Measurements from ENCODE around the gene ASPA.

Gene ASPA

GRCh38 chr17:3526491-3526890 is 50.7 kb downstream of the ASPA start:
- WGBS, 2 experiments (ENCODE audit: insufficient coverage in 2 of 2), result 88 to 91% methylated on average over 9 to 10 of the region's 12 CpGs
- no peaks in the 10 kb centered on the region for H3K9me3 ChIP-seq (ENCODE audit: control insufficient read depth, low read length)
- no peaks in the 10 kb centered on the region for H3K36me3 ChIP-seq (ENCODE audit: control insufficient read depth, insufficient read depth, low read length)
- H3K4me3 ChIP-seq (ENCODE audit: extremely low read depth, insufficient read depth, low read length, poor library complexity, severe bottlenecking), result no peak overlapping the region
- H3K4me1 ChIP-seq (ENCODE audit: control insufficient read depth, insufficient read depth, low read length, poor library complexity, severe bottlenecking), result peaks cover 20% of the 10 kb centered on the region
- no peak overlapping the region for H3K27ac ChIP-seq (ENCODE audit: low read depth, low read length, severe bottlenecking)

DNA sequence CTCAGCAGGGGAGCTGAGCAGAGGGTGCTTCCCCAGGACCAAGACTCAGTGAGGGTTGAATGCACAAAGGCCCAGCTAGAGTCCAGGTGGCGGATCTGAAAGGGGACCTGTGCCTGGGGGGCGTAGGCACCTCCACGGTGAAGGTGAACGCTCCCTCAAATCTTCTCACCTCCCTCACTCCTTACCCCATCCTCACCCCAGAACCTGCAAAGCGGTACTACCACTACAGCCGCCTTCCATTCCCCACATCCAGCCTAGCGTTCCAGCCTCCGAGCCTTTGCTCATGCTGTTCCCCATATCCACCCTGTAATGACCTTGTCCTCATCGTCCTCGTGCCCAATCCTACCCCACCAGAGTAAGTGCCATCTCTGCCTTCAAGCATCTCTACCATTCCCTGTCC is 51.2 kb downstream of the ASPA start:
- Histone ChIP-seq H3K4me1 (ENCODE audit: control insufficient read depth, insufficient read depth, low read length, poor library complexity, severe bottlenecking) (peaks cover 20% of the 10 kb centered on the region), H3K27ac (ENCODE audit: low read depth, low read length, severe bottlenecking) (no peak overlapping the region), H3K4me3 (ENCODE audit: extremely low read depth, insufficient read depth, low read length, poor library complexity, severe bottlenecking) (no peak overlapping the region), H3K36me3 (ENCODE audit: control insufficient read depth, insufficient read depth, low read length) (no peaks in the 10 kb centered on the region), H3K9me3 (ENCODE audit: control insufficient read depth, low read length) (no peaks in the 10 kb centered on the region)
- WGBS, 2 experiments (ENCODE audit: insufficient coverage in 2 of 2), result 70 to 77% methylated on average over 7 to 10 of the region's 10 CpGs

GRCh38 chr17:3527468-3527867 is 51.7 kb downstream of the ASPA start:
- Histone ChIP-seq H3K4me1 (ENCODE audit: control insufficient read depth, insufficient read depth, low read length, poor library complexity, severe bottlenecking) (peaks cover 20% of the 10 kb centered on the region), H3K4me3 (ENCODE audit: extremely low read depth, insufficient read depth, low read length, poor library complexity, severe bottlenecking) (no peak overlapping the region), H3K36me3 (ENCODE audit: control insufficient read depth, insufficient read depth, low read length) (no peaks in the 10 kb centered on the region), H3K9me3 (ENCODE audit: control insufficient read depth, low read length) (no peaks in the 10 kb centered on the region), H3K27ac (ENCODE audit: low read depth, low read length, severe bottlenecking) (no peak overlapping the region)
- 91 to 97% methylated on average over 3 to 4 of the region's 5 CpGs for WGBS, 2 experiments (ENCODE audit: insufficient coverage in 2 of 2)

GRCh38 chr17:3527896-3528295 is 52.1 kb downstream of the ASPA start:
- H3K27ac ChIP-seq (ENCODE audit: low read depth, low read length, severe bottlenecking), result no peak overlapping the region
- 93 to 95% methylated on average over 5 to 7 of the region's 8 CpGs for WGBS, 2 experiments (ENCODE audit: insufficient coverage in 2 of 2)

DNA sequence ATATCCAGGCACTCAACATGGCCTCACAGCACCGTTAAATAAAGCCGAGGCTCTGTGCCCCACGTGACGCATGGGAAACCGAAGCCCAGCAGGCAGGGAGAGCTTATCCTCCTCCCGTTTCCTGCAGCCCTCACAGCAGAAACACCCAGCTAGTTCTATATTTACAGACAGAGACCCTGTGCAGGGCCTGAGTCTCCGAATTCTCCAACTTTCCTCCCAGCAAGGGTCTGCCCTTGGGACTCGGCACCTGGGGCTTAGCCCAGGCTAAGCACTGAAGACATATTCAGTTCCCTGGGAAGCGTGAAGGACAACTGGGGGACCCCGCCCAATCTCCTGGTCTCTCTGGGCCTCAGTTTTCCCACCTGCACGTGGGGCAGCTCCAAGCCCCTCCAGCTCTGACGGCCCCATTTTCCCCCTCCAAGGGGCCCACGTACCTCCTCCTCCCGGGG is 52.6 kb downstream of the ASPA start:
- WGBS, 2 experiments (ENCODE audit: insufficient coverage in 2 of 2), result 83 to 88% methylated on average over 8 to 10 of the region's 14 CpGs
- Histone ChIP-seq H3K4me1 (ENCODE audit: control insufficient read depth, insufficient read depth, low read length, poor library complexity, severe bottlenecking) (peaks cover 20% of the 10 kb centered on the region), H3K4me3 (ENCODE audit: extremely low read depth, insufficient read depth, low read length, poor library complexity, severe bottlenecking) (no peak overlapping the region), H3K27ac (ENCODE audit: low read depth, low read length, severe bottlenecking) (peak overlapping the region; percentile 10), H3K36me3 (ENCODE audit: control insufficient read depth, insufficient read depth, low read length) (no peaks in the 10 kb centered on the region), H3K9me3 (ENCODE audit: control insufficient read depth, low read length) (no peaks in the 10 kb centered on the region)

More at GRCh38 chr17:3527896-3528295, 52.1 kb downstream of the ASPA start:
- H3K4me1 ChIP-seq (ENCODE audit: control insufficient read depth, insufficient read depth, low read length, poor library complexity, severe bottlenecking), result peaks cover 20% of the 10 kb centered on the region
- no peaks in the 10 kb centered on the region for H3K9me3 ChIP-seq (ENCODE audit: control insufficient read depth, low read length)
- H3K36me3 ChIP-seq (ENCODE audit: control insufficient read depth, insufficient read depth, low read length), result no peaks in the 10 kb centered on the region
- H3K4me3 ChIP-seq (ENCODE audit: extremely low read depth, insufficient read depth, low read length, poor library complexity, severe bottlenecking), result no peak overlapping the region

- 32 to 40% methylated on average over 8 to 11 of the region's 11 CpGs for WGBS, 2 experiments (ENCODE audit: insufficient coverage in 2 of 2)
- Histone ChIP-seq H3K36me3 (ENCODE audit: control insufficient read depth, insufficient read depth, low read length) (no peaks in the 10 kb centered on the region), H3K4me1 (ENCODE audit: control insufficient read depth, insufficient read depth, low read length, poor library complexity, severe bottlenecking) (peaks cover 20% of the 10 kb centered on the region), H3K4me3 (ENCODE audit: extremely low read depth, insufficient read depth, low read length, poor library complexity, severe bottlenecking) (no peak overlapping the region), H3K9me3 (ENCODE audit: control insufficient read depth, low read length) (no peaks in the 10 kb centered on the region), H3K27ac (ENCODE audit: low read depth, low read length, severe bottlenecking) (peak overlapping the region; percentile 10)
Observed at GRCh38 chr17:3528880-3529511, 53.2 kb downstream of the ASPA start.

DNA sequence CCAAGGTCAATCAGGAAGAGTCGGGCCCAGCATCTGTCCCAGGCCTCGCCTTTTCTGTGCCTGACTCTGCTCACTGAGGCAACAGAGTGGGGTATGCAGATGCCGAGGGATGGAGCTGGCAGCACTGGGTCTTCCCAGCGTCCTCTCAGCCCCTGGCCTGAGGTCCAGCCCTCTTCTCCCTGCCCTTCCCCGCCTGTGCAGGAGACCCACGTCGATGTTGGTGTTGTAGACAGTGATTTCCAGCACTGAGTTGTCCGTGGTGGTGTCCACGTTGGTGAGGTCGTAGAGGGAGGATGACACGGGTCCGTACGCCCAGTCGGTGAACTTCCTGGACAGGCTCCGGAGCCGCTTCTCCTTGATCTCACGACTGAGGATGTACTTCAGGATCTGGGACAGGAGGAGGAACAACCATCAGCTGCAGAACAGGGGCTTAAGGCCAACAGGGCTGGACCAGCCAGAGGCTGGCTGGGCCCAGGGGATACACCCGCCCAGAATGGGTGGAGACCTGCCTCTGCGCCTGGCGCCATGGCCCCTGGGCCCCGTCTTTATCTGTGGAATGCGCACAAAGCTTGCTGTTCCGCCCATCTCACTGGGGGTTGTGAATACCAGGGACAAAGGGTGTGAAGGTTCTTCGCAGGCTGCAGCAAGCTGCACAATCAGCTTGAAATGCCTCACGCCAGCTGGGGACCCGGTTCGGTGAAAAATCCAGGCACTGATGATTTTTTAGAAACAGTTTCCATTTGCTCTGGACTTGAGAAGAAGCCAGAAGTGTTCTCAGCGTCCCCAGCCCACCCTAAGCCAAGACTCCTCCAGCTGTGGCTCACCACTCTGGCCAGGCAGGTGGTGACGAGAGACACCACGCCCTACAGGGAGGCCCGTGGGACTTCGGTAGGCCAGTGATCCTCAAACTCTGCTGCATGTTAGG is 54.3 kb downstream of the ASPA start:
- H3K4me3 ChIP-seq (ENCODE audit: extremely low read depth, insufficient read depth, low read length, poor library complexity, severe bottlenecking), result no peak overlapping the region
- H3K36me3 ChIP-seq (ENCODE audit: control insufficient read depth, insufficient read depth, low read length), result no peaks in the 10 kb centered on the region
- H3K27ac ChIP-seq (ENCODE audit: low read depth, low read length, severe bottlenecking), result peak overlapping the region; percentile 87
- peaks cover 20% of the 10 kb centered on the region for H3K4me1 ChIP-seq (ENCODE audit: control insufficient read depth, insufficient read depth, low read length, poor library complexity, severe bottlenecking)
- H3K9me3 ChIP-seq (ENCODE audit: control insufficient read depth, low read length), result no peaks in the 10 kb centered on the region
- 50 to 51% methylated on average over 24 to 28 of the region's 32 CpGs for WGBS, 2 experiments (ENCODE audit: insufficient coverage in 2 of 2)

- H3K9me3 ChIP-seq (ENCODE audit: control insufficient read depth, low read length), result no peaks in the 10 kb centered on the region
- H3K4me1 ChIP-seq (ENCODE audit: control insufficient read depth, insufficient read depth, low read length, poor library complexity, severe bottlenecking), result peaks cover 21% of the 10 kb centered on the region
- H3K4me3 ChIP-seq (ENCODE audit: extremely low read depth, insufficient read depth, low read length, poor library complexity, severe bottlenecking), result no peak overlapping the region
- H3K36me3 ChIP-seq (ENCODE audit: control insufficient read depth, insufficient read depth, low read length), result no peaks in the 10 kb centered on the region
- H3K27ac ChIP-seq (ENCODE audit: low read depth, low read length, severe bottlenecking), result no peak overlapping the region
- 92% methylated on average over 12 to 14 of the region's 21 CpGs for WGBS, 2 experiments (ENCODE audit: insufficient coverage in 2 of 2)
Observed at GRCh38 chr17:3531266-3532101, 55.7 kb downstream of the ASPA start.

DNA sequence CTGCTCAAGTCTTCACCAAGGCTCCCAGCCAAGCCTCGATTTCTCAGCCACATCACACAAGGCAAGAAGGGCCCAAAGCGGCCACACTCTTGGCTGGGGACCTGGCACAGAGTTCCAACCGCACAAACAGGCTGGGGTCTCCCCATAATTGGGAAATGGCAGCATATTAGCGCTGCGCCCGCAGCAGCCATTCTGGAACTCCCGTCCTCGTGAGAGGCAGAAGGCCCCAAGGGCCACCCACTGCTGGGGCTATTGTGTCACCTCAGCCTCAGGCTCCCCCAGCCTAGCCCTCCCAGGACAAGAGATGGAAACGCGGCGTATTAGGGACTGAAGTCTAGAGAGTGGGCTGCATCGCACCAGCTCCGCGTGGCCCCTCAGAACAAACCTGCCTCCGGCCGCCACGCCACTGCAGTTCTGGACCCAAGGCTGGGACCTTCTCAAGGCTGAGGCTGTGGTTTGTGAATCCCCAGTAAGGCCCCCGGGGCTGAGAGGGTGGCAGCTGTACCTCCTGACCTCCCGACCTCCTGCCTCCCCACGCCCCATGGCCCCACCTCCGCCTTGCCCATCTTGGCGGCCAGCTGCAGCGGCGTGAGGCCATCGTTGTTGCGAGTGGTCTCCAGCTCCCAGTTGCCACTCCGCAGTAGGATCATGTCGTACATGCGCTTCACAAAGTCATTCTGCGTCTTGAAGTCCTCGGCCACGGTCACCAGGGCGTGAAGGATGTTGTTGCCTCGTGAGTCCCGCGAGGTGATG is 56.5 kb downstream of the ASPA start:
- no peak overlapping the region for H3K4me3 ChIP-seq (ENCODE audit: extremely low read depth, insufficient read depth, low read length, poor library complexity, severe bottlenecking)
- H3K9me3 ChIP-seq (ENCODE audit: control insufficient read depth, low read length), result no peaks in the 10 kb centered on the region
- no peak overlapping the region for H3K27ac ChIP-seq (ENCODE audit: low read depth, low read length, severe bottlenecking)
- no peaks in the 10 kb centered on the region for H3K36me3 ChIP-seq (ENCODE audit: control insufficient read depth, insufficient read depth, low read length)
- peaks cover 26% of the 10 kb centered on the region for H3K4me1 ChIP-seq (ENCODE audit: control insufficient read depth, insufficient read depth, low read length, poor library complexity, severe bottlenecking)
- WGBS, 2 experiments (ENCODE audit: insufficient coverage in 2 of 2), result 89 to 91% methylated on average over 26 to 36 of the region's 36 CpGs

GRCh38 chr17:3532859-3533142 is 57.0 kb downstream of the ASPA start:
- H3K4me1 ChIP-seq (ENCODE audit: control insufficient read depth, insufficient read depth, low read length, poor library complexity, severe bottlenecking), result peaks cover 26% of the 10 kb centered on the region
- 90 to 99% methylated on average over 7 to 10 of the region's 10 CpGs for WGBS, 2 experiments (ENCODE audit: insufficient coverage in 2 of 2)
- H3K9me3 ChIP-seq (ENCODE audit: control insufficient read depth, low read length), result no peaks in the 10 kb centered on the region
- H3K4me3 ChIP-seq (ENCODE audit: extremely low read depth, insufficient read depth, low read length, poor library complexity, severe bottlenecking), result no peak overlapping the region
- H3K36me3 ChIP-seq (ENCODE audit: control insufficient read depth, insufficient read depth, low read length), result no peaks in the 10 kb centered on the region
- no peak overlapping the region for H3K27ac ChIP-seq (ENCODE audit: low read depth, low read length, severe bottlenecking)

Data from mesodermal cell (in vitro differentiated cells).